AML-193 (cell line): Measurements from ENCODE around the gene ACHE.
"Not testable (repeated sequence)": the region's sequence is repeated elsewhere in the genome, so short reads cannot be mapped to it uniquely, and the experiment has no call there.

Experiments used
- DNase-seq, 2 experiments: peaks; one replicate each; lab custom pipeline; 2025; lab: John Stamatoyannopoulos, UW

The ACHE gene

GRCh38 chr7:100861616-100861985 lies 34.1 kb downstream of the ACHE start:
- no peak for DNase-seq

DNA sequence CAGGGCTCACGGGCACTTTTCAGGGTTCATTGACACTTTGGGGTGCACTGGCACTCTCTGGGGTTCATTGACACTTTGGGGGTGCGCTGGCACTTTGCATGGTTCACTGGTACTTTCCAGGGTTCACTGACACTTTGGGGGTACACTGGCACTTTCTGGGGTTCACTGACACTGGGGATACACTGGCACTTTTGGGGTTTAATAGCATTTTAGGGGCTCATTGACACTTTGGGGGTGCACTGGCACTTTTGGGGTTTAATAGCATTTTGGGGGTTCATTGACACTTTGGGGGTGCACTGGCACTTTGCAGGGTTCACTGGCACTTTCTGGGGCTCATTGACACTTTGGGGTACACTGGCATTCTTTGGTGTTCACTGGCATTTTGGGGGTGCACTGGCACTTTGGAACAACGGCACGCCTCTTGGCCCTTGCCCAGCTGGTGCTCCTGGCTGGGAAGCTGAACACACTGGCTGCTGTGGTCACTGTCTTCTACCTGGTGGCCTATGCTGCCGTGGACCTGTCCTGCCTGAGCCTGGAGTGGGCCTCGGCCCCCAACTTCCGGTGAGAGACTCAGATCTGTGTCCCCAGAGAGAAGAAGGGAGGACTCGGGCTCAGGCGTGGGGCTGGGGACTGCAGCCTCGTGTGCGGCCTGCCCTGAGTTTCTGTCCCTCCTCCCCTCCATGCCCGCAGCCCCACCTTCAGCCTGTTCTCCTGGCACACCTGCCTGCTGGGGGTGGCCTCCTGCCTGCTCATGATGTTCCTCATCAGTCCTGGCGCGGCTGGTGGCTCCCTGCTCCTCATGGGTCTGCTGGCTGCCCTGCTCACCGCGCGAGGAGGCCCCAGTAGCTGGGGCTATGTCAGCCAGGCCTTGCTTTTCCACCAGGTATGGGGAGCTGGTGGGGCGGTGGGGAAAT lies 34.7 kb downstream of the ACHE start:
- DNase-seq, result no peak

DNA sequence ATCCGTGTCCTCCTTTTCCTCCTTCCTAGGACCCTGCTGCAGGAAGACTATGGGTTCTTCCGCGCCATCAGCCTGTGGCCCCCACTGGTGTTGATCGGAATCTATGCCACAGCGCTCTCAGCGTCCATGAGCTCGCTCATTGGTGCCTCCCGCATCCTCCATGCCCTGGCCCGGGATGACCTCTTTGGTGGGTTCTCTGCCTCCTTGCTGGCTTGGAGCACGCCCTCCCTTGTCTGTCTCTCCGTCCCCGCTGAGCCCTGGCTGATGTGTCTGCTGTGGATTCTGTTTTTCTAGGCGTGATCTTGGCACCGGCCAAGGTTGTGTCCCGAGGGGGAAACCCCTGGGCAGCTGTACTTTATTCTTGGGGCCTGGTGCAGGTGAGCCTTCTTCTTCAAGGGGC lies 35.8 kb downstream of the ACHE start:
- no peak for DNase-seq

- no peak for DNase-seq
Measured at GRCh38 chr7:100856871-100857282, 38.8 kb downstream of the ACHE start.

DNA sequence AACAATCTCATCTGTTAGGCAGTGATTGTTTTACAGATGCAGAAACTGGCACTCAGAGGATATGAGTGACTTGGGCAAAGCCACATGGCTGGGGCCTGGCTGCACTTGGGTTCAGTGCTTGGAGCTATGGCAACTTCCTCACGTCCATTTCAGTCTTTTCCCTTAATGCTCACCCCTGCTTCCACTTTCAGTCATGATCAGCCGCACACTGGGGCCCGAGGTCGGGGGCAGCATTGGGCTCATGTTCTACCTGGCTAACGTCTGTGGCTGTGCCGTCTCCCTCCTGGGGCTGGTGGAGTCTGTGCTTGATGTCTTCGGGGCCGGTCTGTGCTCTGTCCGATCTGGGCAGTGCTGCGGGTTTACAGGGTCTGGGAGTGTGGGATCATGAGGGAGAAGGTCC lies 40.2 kb downstream of the ACHE start:
- DNase-seq, result no peak

DNA sequence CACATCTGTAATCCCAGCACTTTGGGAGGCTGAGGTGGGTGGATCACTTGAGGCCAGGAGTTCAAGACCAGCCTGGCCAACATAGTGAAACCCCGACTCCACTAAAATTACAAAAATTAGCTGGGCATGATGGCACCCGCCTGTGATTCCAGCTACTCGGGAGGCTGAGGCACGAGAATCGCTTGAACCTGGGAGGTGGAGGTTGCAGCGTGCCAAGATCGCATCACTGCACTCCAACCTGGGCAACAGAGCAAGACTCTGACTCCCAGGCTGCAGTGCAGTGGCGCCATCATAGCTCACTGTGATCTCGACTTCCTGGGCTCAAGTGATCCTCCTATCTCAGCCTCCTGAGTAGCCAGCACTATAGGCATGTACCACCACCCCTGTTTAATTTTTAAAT lies 40.8 kb downstream of the ACHE start:
- not testable (repeated sequence) for DNase-seq

- no peak for DNase-seq
Measured at GRCh38 chr7:100854146-100854895, 41.4 kb downstream of the ACHE start.

GRCh38 chr7:100852048-100852872 lies 43.4 kb downstream of the ACHE start, which contains the start of gene SLC12A9:
Gene SLC12A9, plus strand, starts transcription at chr7:100852713. Its CDS starts 1,485 bp downstream, at chr7:100854198.
- DNase-seq, result peak; percentile 77 to 85

DNA sequence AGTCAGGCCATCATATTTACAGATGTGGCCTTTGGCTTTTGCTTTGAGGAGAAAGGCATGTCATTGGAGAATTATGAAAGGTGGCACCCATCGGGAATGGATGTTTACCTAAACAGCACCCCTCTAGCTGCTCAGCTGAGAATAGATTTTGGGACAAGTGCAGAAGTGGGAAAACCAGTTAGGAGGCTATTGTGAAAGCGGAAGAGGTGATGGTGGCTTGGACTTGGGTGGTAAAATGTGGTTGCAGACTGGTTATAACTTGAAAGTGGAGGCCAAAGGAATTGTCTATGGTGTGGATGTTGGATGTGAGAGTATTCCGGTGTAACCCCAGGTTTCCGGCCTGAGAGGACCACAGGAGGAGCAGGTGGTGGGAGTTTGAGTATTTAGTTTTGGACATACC lies 48.3 kb downstream of the ACHE start:
- no peak for DNase-seq

DNA sequence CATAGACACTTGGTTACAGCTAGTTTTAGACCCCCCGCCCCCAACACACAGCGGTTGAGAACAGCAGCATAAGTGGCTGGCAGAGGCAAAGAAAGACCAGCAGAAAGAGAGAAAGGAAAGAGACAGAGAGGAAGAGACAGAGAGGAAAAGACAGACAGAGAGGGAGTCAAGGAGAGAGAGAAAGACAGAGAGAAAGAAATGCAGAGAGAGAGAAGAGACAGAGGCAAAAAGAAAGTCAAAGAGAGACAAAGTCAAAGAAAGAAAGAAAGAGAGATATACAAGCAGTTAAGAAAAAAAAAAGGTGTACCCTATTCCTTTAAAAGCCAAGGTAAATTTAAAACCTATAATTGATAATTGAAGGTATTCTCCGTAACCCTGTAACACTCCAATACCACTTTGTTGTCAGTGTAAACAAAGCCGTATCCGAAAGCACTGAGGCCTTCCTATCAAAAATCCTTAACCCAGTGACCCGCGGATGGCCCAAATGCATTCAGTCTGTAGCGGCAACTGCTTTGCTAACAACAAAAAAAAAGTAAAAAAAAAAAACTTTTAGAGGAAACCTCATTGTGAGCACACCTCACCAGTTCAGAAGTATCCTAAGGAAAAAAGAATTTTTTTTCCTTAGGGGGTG lies 55.1 kb downstream of the ACHE start:
- DNase-seq, result no peak
